Lower leg skin (tissue), 3 donors: Measurements from ENCODE around the gene TASP1.

Source experiments
- CTCF ChIP-seq, 3 donors: fragments of 450-650 bp; IDR thresholded peaks; one replicate each; pipeline ENCODE4 v1.5.1; 2016; ENCODE audit warnings: antibody characterized with exemption in 3 of 3, mild to moderate bottlenecking in 3 of 3, moderate library complexity in 2 of 3
- POLR2A ChIP-seq, 2 donors: fragments of 450-650 bp; IDR thresholded peaks; one replicate each; pipeline ENCODE4 v1.6.1; 2016 to 2017; ENCODE audit warnings: antibody characterized with exemption in 2 of 2, mild to moderate bottlenecking in 1 of 2, moderate library complexity in 1 of 2

GRCh38 chr20:13447385-13448180 lies 191.1 kb downstream of the TASP1 start:
- TF ChIP-seq CTCF (IDR thresholded peaks at IDR 0.05) (no peak), POLR2A (IDR thresholded peaks at IDR 0.05) (no peak)
